NCI-H446 (cell line): ENCODE results near the gene UBASH3A.

Experiments used
- DNase-seq, 2 experiments: peaks; one replicate each; lab custom pipeline; 2025; lab: John Stamatoyannopoulos, UW

UBASH3A gene

GRCh38 chr21:42452401-42453223 is 48.9 kb downstream of the UBASH3A start:
- DNase-seq, result no peak

GRCh38 chr21:42453224-42453985 is 49.7 kb downstream of the UBASH3A start:
- no peak for DNase-seq

GRCh38 chr21:42453986-42454570 is 50.4 kb downstream of the UBASH3A start:
- DNase-seq, result no peak

- DNase-seq, result no peak
Observed at GRCh38 chr21:42454786-42455185, 51.1 kb downstream of the UBASH3A start.

GRCh38 chr21:42455196-42455595 is 51.5 kb downstream of the UBASH3A start:
- DNase-seq, result no peak

- DNase-seq, result no peak
Observed at GRCh38 chr21:42455754-42456440, 52.2 kb downstream of the UBASH3A start.

- DNase-seq, result no peak
Observed at GRCh38 chr21:42456457-42456856, 52.8 kb downstream of the UBASH3A start.

GRCh38 chr21:42459082-42459460 is 55.4 kb downstream of the UBASH3A start:
- no peak for DNase-seq

GRCh38 chr21:42459546-42460215 is 56.0 kb downstream of the UBASH3A start:
- no peak for DNase-seq

- DNase-seq, result no peak
Observed at GRCh38 chr21:42460391-42461184, 56.9 kb downstream of the UBASH3A start.

- DNase-seq, result no peak
Observed at GRCh38 chr21:42461185-42461520, 57.5 kb downstream of the UBASH3A start.

- no peak for DNase-seq
Observed at GRCh38 chr21:42461881-42462877, 58.5 kb downstream of the UBASH3A start.

- DNase-seq, result peak in 1 of 2 experiments; percentile 44
Observed at GRCh38 chr21:42463861-42464515, 60.3 kb downstream of the UBASH3A start.

- no peak for DNase-seq
Observed at GRCh38 chr21:42465008-42465802, 61.5 kb downstream of the UBASH3A start.

- no peak for DNase-seq
Observed at GRCh38 chr21:42465803-42466127, 62.1 kb downstream of the UBASH3A start.

GRCh38 chr21:42466700-42467099 is 63.0 kb downstream of the UBASH3A start:
- DNase-seq, result no peak

- no peak for DNase-seq
Observed at GRCh38 chr21:42467140-42467983, 63.7 kb downstream of the UBASH3A start.
